ENCODE measurements around the gene NME2. TPM values are rescaled to one million over a fixed set of nuclear protein-coding genes. Genes with fewer than 3 reads are reported as not detected.
"Not testable (repeated sequence)": the region's sequence is repeated elsewhere in the genome, so short reads cannot be mapped to it uniquely, and the experiment has no call there.

The NME2 gene
- total RNA-seq, 2 donors from 2014 or later: 388 to 432 TPM

DNA sequence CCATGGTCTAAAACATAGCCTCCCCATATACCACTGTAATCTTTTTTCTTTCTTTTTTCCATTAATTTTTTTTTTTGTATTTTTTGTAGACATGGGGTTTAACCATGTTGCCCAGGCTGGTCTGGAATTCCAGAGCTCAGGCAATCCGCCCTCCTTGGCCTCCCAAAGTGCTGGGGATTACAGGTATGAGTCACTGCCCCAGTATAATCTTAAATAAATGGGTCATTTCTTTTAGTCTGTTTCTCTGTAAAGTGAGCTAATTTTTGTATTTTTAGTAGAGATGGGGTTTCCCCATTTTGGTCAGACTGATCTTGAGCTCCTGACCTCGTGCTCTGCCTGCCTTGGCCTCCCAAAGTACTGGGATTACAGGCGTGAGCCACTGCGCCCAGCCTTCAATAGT, 18.6 kb upstream of the NME2 start:
- intact Hi-C loops (cut with DNase I): loop anchor here in 1 of 2 donors (2.0 kb wide), 1 partner anchor 53 kb away; no protein-coding TSS in a partner anchor
- DNase-seq (ENCODE audit: low spot score): no peak

GRCh38 chr17:51149163-51149562, 17.0 kb upstream of the NME2 start:
- intact Hi-C loops (cut with DNase I): loop anchor here in 1 of 2 donors (2.0 kb wide), 1 partner anchor 54 kb away; no protein-coding TSS in a partner anchor
- DNase-seq (ENCODE audit: low spot score): no peak

- no peak for DNase-seq (ENCODE audit: low spot score)
- intact Hi-C loops (cut with DNase I): loop anchor here (5.0 to 10.0 kb wide), 2 partner anchors 146 to 264 kb away; no protein-coding TSS in a partner anchor
Measured at GRCh38 chr17:51150932-51151331, 15.3 kb upstream of the NME2 start.

DNA sequence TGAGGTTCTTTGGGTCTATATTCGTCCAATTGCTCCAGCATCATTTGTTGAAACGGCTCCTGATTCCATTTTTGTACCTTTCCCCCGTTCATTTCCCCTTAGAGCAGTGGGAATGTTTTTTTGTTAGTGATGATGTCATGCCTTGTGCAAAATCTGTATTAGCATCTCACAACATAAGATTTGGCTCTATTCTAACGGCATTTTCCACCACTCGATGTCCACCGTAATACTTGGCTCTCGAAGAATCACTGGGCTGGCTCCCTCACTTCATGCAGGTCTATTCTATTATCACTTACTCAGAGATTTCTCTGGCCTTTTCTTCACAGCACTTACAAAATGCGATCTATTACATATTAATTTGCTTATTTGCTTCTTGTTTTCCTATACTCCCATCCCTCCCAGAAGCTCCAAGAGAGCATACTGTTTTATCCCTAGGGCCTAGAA, 13.4 kb upstream of the NME2 start:
- DNase-seq (ENCODE audit: low spot score): no peak
- intact Hi-C loops (cut with DNase I): loop anchor here (5.0 to 10.0 kb wide), 2 partner anchors 148 to 265 kb away; no protein-coding TSS in a partner anchor

GRCh38 chr17:51153210-51154072, 12.8 kb upstream of the NME2 start, which contains the start of gene NME1:
Gene NME1 (plus strand): TSS chr17:51153559. CDS start chr17:51155655, 2,096 bp downstream.
- DNase-seq (ENCODE audit: low spot score): peak; percentile 98
- intact Hi-C loops (cut with DNase I): loop anchor here (5.0 to 10.0 kb wide), 2 partner anchors 149 to 266 kb away; no protein-coding TSS in a partner anchor

DNA sequence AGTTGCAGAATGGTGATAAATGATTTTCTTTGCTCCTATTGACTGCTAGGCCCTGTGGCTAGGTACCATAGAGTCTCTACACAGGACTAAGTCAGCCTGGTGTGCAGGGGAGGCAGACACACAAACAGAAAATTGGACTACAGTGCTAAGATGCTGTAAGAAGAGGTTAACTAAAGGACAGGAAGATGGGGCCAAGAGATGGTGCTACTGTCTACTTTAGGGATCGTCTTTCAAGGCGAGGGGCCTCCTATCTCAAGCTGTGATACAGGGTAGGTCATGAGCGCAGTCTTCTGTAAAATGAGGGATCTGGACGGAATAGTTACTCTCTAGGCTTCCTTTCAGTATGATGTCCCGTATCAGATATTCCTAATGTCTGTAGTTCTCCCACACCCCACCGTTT, 12.0 kb upstream of the NME2 start:
- no peak for DNase-seq (ENCODE audit: low spot score)

GRCh38 chr17:51155416-51155815, 10.8 kb upstream of the NME2 start:
- no peak for DNase-seq (ENCODE audit: low spot score)
- intact Hi-C loops (cut with DNase I): loop anchor here in 1 of 2 donors (10.0 kb wide), 1 partner anchor 151 kb away; no protein-coding TSS in a partner anchor

More for the DNA sequence above, 12.0 kb upstream of the NME2 start:
- intact Hi-C loops (cut with DNase I): loop anchor here (5.0 to 10.0 kb wide), 2 partner anchors 149 to 267 kb away; no protein-coding TSS in a partner anchor

DNA sequence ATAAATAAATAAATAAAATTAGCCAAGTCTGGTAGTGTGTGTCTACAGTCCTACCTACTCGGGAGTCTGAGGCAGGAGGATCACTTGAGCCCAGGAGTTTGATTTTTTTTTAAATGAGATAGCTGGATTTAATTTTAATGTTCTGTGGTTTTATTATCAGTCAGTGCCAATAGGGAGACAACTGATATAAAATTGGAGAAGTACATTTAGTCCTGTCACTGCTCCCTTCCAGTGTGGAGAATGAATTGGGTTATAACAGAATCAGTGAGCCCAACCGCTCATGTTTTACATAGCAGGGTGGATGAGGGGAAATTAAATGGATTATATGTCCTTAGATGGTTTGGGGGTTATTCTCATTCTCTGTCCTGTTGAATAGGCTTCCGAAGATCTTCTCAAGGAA, 6.6 kb upstream of the NME2 start:
- intact Hi-C loops (cut with DNase I): loop anchor here in 1 of 2 donors (10.0 kb wide), 1 partner anchor 155 kb away; no protein-coding TSS in a partner anchor
- no peak for DNase-seq (ENCODE audit: low spot score)

DNA sequence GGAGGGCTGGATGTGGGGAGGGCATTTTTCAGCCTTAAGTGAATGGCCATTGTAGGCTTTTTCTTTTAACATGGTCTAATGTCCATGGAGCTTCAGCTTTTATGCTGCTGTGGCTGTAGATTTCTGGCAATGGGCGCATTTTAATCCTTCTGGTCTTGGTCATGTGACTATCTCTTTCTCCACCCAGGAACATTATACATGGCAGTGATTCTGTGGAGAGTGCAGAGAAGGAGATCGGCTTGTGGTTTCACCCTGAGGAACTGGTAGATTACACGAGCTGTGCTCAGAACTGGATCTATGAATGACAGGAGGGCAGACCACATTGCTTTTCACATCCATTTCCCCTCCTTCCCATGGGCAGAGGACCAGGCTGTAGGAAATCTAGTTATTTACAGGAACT, 4.7 kb upstream of the NME2 start:
- no peak for DNase-seq (ENCODE audit: low spot score)
- intact Hi-C loops (cut with DNase I): no loop called here

DNA sequence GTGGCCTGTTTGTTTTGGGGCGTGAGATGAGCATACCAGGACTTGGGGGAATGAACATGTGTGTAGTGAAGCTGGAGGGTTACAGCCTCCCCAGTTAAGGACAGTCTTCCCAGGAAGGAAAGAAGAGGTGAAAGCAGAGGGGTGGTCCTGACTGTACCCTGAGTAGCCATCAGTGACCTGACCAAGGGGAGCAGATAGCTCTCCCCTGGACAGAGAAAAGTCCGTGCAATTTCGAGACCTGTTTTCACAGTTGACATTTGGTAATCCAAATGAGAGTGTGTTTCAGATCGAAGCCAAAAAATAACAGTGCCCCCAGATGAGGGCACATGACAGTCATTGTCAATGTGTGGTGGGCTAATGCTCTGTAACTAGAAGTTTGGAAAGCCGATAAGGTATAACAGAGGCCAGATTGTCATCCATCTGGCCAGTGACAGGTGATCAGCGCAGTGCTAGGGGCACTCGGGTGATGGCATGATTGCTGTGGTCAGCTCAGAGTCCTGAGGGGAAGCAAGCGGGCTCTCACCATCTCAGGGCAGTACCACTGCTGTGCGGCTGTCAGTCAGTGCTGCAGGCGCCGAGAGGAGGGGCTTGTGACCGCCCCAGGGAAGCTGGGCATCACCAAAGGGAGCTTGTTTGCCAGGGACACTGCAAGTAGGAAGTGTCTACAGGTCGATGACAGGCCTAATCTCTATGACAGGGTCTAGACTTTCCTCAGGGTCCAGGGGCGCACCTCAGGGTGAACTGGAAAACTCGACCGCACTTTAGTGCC, 1.1 kb upstream of the NME2 start:
- no peak for DNase-seq (ENCODE audit: low spot score)
- intact Hi-C loops (cut with DNase I): no loop called here

GRCh38 chr17:51165680-51166197, 472 bp upstream of the NME2 start:
- DNase-seq (ENCODE audit: low spot score): no peak
- intact Hi-C loops (cut with DNase I): no loop called here

DNA sequence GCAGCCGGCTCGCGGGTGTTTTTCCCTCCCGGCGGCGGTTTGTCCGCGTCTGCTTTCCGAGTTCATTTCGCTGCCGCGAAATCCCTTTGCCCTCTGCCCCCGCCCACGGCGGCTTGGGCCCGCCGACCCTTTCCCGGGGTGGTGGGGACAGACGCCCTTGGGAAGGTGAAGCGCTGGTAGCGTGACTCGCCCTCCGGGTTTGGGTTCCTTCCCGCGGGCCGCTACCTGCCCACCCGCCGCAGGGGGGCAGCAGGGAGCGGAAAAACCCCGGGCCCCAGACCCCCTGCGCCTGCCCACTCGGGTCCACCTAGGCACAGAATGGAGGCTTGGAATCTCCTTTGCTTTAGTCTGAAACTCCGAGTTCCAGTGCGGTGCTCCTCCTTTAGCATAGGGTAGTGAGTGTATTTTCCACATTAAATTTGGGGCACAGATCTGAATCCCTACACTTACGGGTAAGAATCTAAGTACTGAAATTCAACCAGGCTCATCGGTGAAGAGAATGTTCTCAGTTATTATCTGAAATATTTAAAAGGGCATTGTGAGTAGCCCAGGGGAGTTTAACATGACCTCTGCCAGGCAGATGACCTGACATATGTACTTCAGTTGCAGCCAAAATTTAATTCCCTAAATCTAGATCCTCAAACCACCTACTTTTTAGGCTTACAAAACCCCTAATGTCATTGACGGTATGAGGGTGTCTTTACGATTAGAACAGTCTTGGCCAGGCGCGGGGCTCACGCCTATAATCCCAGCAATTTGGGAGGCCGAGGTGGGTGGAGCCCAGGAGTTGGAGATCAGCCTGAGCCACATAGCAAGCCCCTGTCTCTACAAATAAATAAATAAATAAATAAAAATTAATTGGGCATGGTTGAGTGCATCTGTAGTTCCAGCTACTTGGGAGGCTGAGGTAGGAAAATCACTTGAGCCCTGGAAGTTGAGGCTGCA, 1.0 kb downstream of the NME2 start:
- intact Hi-C loops (cut with DNase I): no loop called here
- DNase-seq (ENCODE audit: low spot score): peak; percentile 86

DNA sequence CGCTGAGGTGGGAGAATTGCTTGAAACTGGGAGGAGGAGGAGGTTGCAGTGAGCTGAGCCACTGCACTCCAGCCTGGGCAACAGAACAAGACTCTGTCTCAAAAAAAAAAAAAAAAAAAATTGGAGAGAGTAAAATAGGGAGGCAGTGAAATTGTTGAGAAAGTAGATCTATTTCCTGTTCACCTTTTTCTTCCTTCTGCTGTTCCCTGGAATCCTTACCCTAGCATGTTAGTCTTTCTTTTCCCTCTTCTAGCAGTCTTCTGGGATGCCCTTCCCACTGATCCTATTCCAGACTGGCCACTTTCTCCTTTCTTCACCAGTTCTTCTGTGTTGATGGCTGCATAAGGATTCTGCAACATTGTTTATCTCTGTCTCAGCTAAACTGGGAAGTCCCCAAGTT, 3.1 kb downstream of the NME2 start:
- DNase-seq (ENCODE audit: low spot score): no peak
- intact Hi-C loops (cut with DNase I): no loop called here

DNA sequence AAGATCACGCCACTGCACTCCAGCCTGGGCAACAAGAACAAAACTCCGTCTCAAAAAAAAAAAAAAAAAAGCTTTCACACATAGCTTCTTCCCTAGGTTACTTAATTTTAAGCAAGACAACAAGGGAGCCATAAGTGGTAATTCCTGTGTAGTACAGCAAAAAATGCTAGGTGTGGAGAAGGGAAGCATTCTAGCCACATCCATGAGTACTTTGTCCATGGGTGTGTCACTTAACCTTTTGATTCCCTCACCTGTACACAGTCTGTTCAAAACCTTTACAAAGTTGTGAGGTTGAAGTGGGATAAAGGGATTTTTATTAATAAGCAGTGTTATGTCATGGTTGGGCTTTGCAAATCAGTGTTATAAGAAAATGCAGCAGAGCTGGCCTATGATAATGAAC, 4.5 kb downstream of the NME2 start:
- intact Hi-C loops (cut with DNase I): no loop called here
- DNase-seq (ENCODE audit: low spot score): no peak

- intact Hi-C loops (cut with DNase I); DNase-seq (ENCODE audit: low spot score): not testable (repeated sequence)
Measured at GRCh38 chr17:51172030-51172429, 5.8 kb downstream of the NME2 start.

GRCh38 chr17:51180486-51180885, 14.3 kb downstream of the NME2 start:
- intact Hi-C loops (cut with DNase I): no loop called here
- DNase-seq (ENCODE audit: low spot score): no peak

- no peak for DNase-seq (ENCODE audit: low spot score)
Measured at GRCh38 chr17:51184124-51184523, 17.9 kb downstream of the NME2 start.

GRCh38 chr17:51185763-51186332, 19.6 kb downstream of the NME2 start:
- intact Hi-C loops (cut with DNase I): no loop called here
- DNase-seq (ENCODE audit: low spot score): no peak

More at GRCh38 chr17:51184124-51184523, 17.9 kb downstream of the NME2 start:
- intact Hi-C loops (cut with DNase I): no loop called here

Measured in posterior vena cava (tissue), 2 donors.